GM12872 (cell line): Measurements from ENCODE around the gene IHH.

Experiments used
- CTCF ChIP-seq: IDR thresholded peaks from 3 replicates; pipeline ENCODE4 v1.5.1; 2011; ENCODE audit warnings: low read depth, mild to moderate bottlenecking, low read length, moderate library complexity; ENCODE audit not compliant: insufficient read depth

The IHH gene

GRCh38 chr2:219082332-219082958 lies 21.7 kb upstream of the IHH start:
- no peak for TF ChIP-seq CTCF

- TF ChIP-seq CTCF, result no peak
These were observed 21.1 kb upstream of the IHH start for GRCh38 chr2:219081701-219082331.

GRCh38 chr2:219081096-219081495 lies 20.4 kb upstream of the IHH start:
- no peak for TF ChIP-seq CTCF

GRCh38 chr2:219079417-219079816 lies 18.7 kb upstream of the IHH start:
- TF ChIP-seq CTCF, result no peak

GRCh38 chr2:219078951-219079350 lies 18.2 kb upstream of the IHH start:
- TF ChIP-seq CTCF, result no peak

GRCh38 chr2:219078126-219078525 lies 17.4 kb upstream of the IHH start:
- TF ChIP-seq CTCF, result no peak

- TF ChIP-seq CTCF, result no peak
These were observed 15.5 kb upstream of the IHH start for GRCh38 chr2:219076253-219076652.
